Nephron progenitor cell (in vitro differentiated cells): Measurements from ENCODE around the gene CDHR4.
"Not testable (repeated sequence)": the region's sequence is repeated elsewhere in the genome, so short reads cannot be mapped to it uniquely, and the experiment has no call there.

Experiments used
- DNase-seq: peaks from one replicate; pipeline ENCODE4 v3.0.0; 2021
- H3K27ac Mint-ChIP-seq: 2 replicates; pipeline ENCODE4 v1.8.0; 2021; ENCODE audit warnings: mild to moderate bottlenecking, moderate library complexity, mixed read lengths
- H3K27me3 Mint-ChIP-seq: 2 replicates; pipeline ENCODE4 v1.8.0; 2021; ENCODE audit warnings: mild to moderate bottlenecking, low read depth, mixed read lengths; ENCODE audit not compliant: poor library complexity
- H3K36me3 Mint-ChIP-seq: 2 replicates; pipeline ENCODE4 v1.8.0; 2021; ENCODE audit warnings: low read depth, mixed read lengths
- H3K4me1 Mint-ChIP-seq: 2 replicates; pipeline ENCODE4 v1.8.0; 2021; ENCODE audit warnings: mixed read lengths
- H3K4me3 Mint-ChIP-seq: 2 replicates; pipeline ENCODE4 v1.8.0; 2021; ENCODE audit warnings: mild to moderate bottlenecking, moderate library complexity, mixed read lengths
- H3K9me3 Mint-ChIP-seq: 2 replicates; pipeline ENCODE4 v1.8.0; 2021; ENCODE audit warnings: mild to moderate bottlenecking, moderate library complexity, mixed read lengths
- CTCF ChIP-seq: fragments of 200-600 bp; sonication (generic); IDR thresholded peaks from 2 replicates; pipeline ENCODE4 v1.5.0; 2021; ENCODE audit warnings: antibody characterized with exemption

The CDHR4 gene

DNA sequence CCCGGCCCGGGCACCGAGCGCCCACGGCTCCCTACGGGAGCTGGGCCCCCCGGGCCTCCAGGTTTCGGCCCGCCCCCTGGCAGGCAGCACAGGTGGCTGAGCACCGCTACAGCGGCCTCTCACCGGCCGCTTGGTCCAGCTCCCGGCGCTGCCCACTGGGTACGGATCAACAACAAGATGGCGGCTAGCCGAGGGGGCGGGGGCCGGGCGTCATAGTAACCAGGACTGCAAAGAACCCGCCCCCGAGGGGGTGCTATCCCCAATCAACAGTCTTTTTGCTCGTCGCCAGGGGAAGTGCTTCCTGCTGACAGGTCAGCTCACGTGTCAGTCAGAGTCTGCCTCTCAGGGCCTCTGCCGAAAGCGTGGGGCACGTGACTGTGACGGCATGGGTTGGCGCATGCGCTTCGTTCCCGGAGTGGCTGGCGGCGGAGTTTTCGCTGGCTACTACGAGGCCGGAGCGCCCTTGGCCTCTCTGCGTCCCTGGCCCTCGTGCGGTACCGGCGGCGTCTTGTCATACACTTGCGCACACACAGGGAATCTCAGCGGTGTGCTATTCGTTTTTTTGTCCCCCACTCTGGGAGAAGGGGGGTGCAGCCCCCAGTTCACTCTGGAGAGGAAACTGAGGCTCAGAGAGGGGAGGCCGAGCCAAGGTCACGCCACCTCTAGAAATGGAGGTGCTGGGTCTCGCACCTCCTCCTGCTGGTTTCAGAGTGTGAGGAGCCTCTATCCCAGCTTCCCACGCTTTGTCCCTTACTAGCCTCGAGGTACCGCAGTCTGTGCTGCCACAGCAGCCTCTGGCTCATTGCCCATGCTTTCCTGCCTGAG is 13.1 kb downstream of the CDHR4 start, which contains the start of gene IP6K1:
IP6K1 (minus strand) TSS at position 186 of the 825 bp plus-strand sequence. CDS start 38,502 bp downstream, outside the sequence.
- DNase-seq = peak; percentile 100
- peak within 1 kb of the TSS; percentile 87 for H3K4me3 Mint-ChIP-seq
- no peak for TF ChIP-seq CTCF

DNA sequence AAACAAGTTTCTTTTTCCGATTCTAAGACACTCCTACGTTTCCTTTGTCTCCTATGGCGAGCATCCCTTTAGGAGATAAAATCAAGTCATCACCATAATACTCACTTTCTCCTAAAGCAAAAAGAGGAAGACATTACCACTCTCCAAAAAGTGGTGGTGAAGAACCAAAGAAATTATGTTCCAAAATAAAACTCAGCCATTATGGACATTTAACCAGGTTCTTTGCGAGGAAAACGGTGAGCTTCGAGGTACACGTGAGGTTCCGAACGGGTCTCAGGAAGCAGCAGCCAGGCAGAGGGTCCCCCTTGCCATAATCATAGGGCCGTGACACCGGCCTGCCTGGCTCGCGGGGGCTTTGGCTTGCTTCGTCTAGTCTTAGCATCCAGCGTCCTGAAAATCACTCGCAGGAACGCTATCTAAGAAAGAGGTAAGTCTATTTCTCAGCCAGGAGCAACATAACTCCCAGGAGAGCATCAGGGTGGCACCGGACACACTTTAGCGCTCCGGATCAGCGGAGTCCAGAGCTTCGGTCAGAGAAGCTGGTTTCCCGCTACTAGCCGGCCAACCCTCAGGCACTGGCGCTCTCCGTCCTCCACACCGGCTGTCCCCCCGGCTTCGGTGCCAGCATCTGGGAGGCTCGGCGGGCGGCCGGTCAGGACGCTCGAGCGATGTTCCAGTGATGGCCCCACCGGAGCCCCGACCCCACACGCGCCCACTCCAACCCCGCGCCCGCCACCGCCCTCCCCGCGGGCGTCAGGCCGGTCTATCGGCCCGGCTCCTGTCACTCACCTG is 13.9 kb downstream of the CDHR4 start:
- Mint-ChIP-seq H3K27ac (peak overlapping the region; percentile 83), H3K9me3 (no peaks in the 10 kb centered on the region), H3K27me3 (no peaks in the 10 kb centered on the region), H3K36me3 (peaks cover 25% of the 10 kb centered on the region), H3K4me1 (peaks cover 45% of the 10 kb centered on the region), H3K4me3 (peak overlapping the region; percentile 87)
- TF ChIP-seq CTCF = no peak
- DNase-seq = no peak

More for the DNA sequence above, 13.1 kb downstream of the CDHR4 start, which contains the start of gene IP6K1:
- Mint-ChIP-seq H3K9me3 (no peaks in the 10 kb centered on the region), H3K27me3 (no peaks in the 10 kb centered on the region), H3K4me1 (peaks cover 42% of the 10 kb centered on the region), H3K36me3 (peaks cover 19% of the 10 kb centered on the region), H3K27ac (peak within 1 kb of the TSS; percentile 83)

GRCh38 chr3:49782277-49782676 is 17.4 kb downstream of the CDHR4 start:
- Mint-ChIP-seq H3K36me3 (peaks cover 55% of the 10 kb centered on the region), H3K4me1 (peaks cover 44% of the 10 kb centered on the region)
- H3K4me3 Mint-ChIP-seq, H3K27me3 Mint-ChIP-seq, DNase-seq, H3K27ac Mint-ChIP-seq, H3K9me3 Mint-ChIP-seq: not testable (repeated sequence)

GRCh38 chr3:49781415-49782199 is 18.1 kb downstream of the CDHR4 start:
- TF ChIP-seq CTCF = no peak
- H3K9me3 Mint-ChIP-seq = no peaks in the 10 kb centered on the region
- DNase-seq = no peak
- H3K4me1 Mint-ChIP-seq = peaks cover 37% of the 10 kb centered on the region
- H3K36me3 Mint-ChIP-seq = peaks cover 61% of the 10 kb centered on the region
- no peak overlapping the region for H3K4me3 Mint-ChIP-seq
- no peaks in the 10 kb centered on the region for H3K27me3 Mint-ChIP-seq
- H3K27ac Mint-ChIP-seq = peak overlapping the region; percentile 62

DNA sequence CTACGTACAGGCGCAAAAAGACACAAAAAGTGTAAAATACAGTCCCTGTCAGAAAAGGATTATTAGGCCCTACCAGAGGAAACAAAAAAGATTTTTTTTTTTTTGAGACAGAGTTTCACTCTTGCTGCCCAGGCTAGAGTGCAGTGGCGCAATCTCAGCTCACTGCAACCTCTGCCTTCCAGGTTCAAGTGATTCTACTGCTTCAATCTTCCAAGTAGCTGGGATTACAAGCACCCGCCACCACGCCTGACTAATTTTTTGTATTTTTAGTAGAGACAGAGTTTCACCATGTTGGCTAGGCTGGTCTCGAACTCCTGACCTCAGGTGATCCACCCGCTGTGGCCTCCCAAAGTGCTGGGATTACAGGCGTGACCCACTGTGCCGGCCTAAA is 18.7 kb downstream of the CDHR4 start:
- not testable (repeated sequence) for H3K27me3 Mint-ChIP-seq, DNase-seq, H3K4me3 Mint-ChIP-seq, H3K9me3 Mint-ChIP-seq
- peak overlapping the region; percentile 62 for H3K27ac Mint-ChIP-seq
- H3K4me1 Mint-ChIP-seq = peaks cover 36% of the 10 kb centered on the region
- H3K36me3 Mint-ChIP-seq = peaks cover 64% of the 10 kb centered on the region

- peaks cover 65% of the 10 kb centered on the region for H3K36me3 Mint-ChIP-seq
- DNase-seq = no peak
- TF ChIP-seq CTCF = no peak
- H3K27me3 Mint-ChIP-seq = no peaks in the 10 kb centered on the region
- H3K9me3 Mint-ChIP-seq = no peaks in the 10 kb centered on the region
- H3K4me3 Mint-ChIP-seq = no peak overlapping the region
- peaks cover 31% of the 10 kb centered on the region for H3K4me1 Mint-ChIP-seq
- peak overlapping the region; percentile 89 for H3K27ac Mint-ChIP-seq
These were observed 19.3 kb downstream of the CDHR4 start for GRCh38 chr3:49780080-49780974.
